Trophoblast cell (in vitro differentiated cells and primary cell): ENCODE results near the gene SF3B6.
A peak's percentile ranks its signal among the peaks of the same experiment; 100 is the strongest.
"Not testable (repeated sequence)": the region's sequence is repeated elsewhere in the genome, so short reads cannot be mapped to it uniquely, and the experiment has no call there.

ENCODE experiments used
- DNase-seq, 2 donors: peaks; one replicate each; pipeline ENCODE4 v3.0.0-alpha.2; 2016
- H2AFZ ChIP-seq: 2 replicates; pipeline ENCODE4 v1.6.1; 2013; ENCODE audit warnings: low read length, moderate library complexity, mild to moderate bottlenecking; ENCODE audit not compliant: insufficient read depth, poor library complexity
- H2AK5ac ChIP-seq: 2 replicates; pipeline ENCODE4 v1.6.1; 2013; ENCODE audit warnings: mild to moderate bottlenecking, low read length
- H2BK120ac ChIP-seq: 2 replicates; pipeline ENCODE4 v1.6.1; 2013; ENCODE audit warnings: low read length, mild to moderate bottlenecking, moderate library complexity; ENCODE audit not compliant: insufficient read depth, poor library complexity
- H2BK12ac ChIP-seq: 2 replicates; pipeline ENCODE4 v1.6.1; 2013; ENCODE audit warnings: mild to moderate bottlenecking, low read length, moderate library complexity
- H2BK5ac ChIP-seq: 2 replicates; pipeline ENCODE4 v1.6.1; 2013; ENCODE audit warnings: low read length, low read depth, moderate library complexity, mild to moderate bottlenecking; ENCODE audit not compliant: poor library complexity
- H3K14ac ChIP-seq: 2 replicates; pipeline ENCODE4 v1.6.1; 2013; ENCODE audit warnings: mild to moderate bottlenecking, low read length
- H3K18ac ChIP-seq: 2 replicates; pipeline ENCODE4 v1.6.1; 2013; ENCODE audit warnings: mild to moderate bottlenecking, low read length
- H3K23ac ChIP-seq: 2 replicates; pipeline ENCODE4 v1.6.1; 2013; ENCODE audit warnings: low read length
- H3K27ac ChIP-seq: 2 replicates; pipeline ENCODE4 v1.5.1; 2013; ENCODE audit warnings: low read depth, mild to moderate bottlenecking, inconsistent platforms, low read length, moderate library complexity
- H3K27me3 ChIP-seq: 2 replicates; pipeline ENCODE4 v1.6.1; 2013; ENCODE audit warnings: inconsistent platforms, mild to moderate bottlenecking, low read length, moderate library complexity; ENCODE audit not compliant: insufficient read depth
- H3K36me3 ChIP-seq, 2 experiments: 1 replicate in 1 of 2; 2 replicates in 1 of 2; pipeline ENCODE4 v1.6.1; 2013; ENCODE audit warnings: low read length in 2 of 2, mild to moderate bottlenecking in 2 of 2, moderate library complexity in 1 of 2; ENCODE audit not compliant: insufficient read depth in 2 of 2, control insufficient read depth in 1 of 2
- H3K4ac ChIP-seq: 2 replicates; pipeline ENCODE4 v1.6.1; 2013; ENCODE audit warnings: low read depth, mild to moderate bottlenecking, low read length, moderate library complexity
- H3K4me1 ChIP-seq, 2 experiments: 1 replicate in 1 of 2; 2 replicates in 1 of 2; pipeline ENCODE4 v1.6.1; 2013; ENCODE audit warnings: low read length in 2 of 2, mild to moderate bottlenecking in 2 of 2, moderate library complexity in 1 of 2; ENCODE audit not compliant: insufficient read depth in 2 of 2, control insufficient read depth in 1 of 2
- H3K4me2 ChIP-seq: 2 replicates; pipeline ENCODE4 v1.6.1; 2013; ENCODE audit warnings: inconsistent platforms, mild to moderate bottlenecking, low read length, moderate library complexity
- H3K4me3 ChIP-seq: 2 replicates; pipeline ENCODE4 v1.5.1; 2013; ENCODE audit warnings: mild to moderate bottlenecking, low read depth, low read length, inconsistent platforms
- H3K79me1 ChIP-seq: one replicate; pipeline ENCODE4 v1.6.1; 2013; ENCODE audit warnings: low read length
- H3K79me2 ChIP-seq: 2 replicates; pipeline ENCODE4 v1.6.1; 2013; ENCODE audit warnings: low read length, mild to moderate bottlenecking; ENCODE audit not compliant: control insufficient read depth, insufficient read depth, poor library complexity
- H3K9ac ChIP-seq: 2 replicates; pipeline ENCODE4 v1.6.1; 2013; ENCODE audit warnings: mild to moderate bottlenecking, low read length
- H3K9me3 ChIP-seq: 2 replicates; pipeline ENCODE4 v1.6.1; 2013; ENCODE audit warnings: low read depth, mild to moderate bottlenecking, control low read depth, inconsistent platforms, low read length; ENCODE audit not compliant: insufficient read depth
- H4K12ac ChIP-seq: 2 replicates; pipeline ENCODE4 v1.6.1; 2013; ENCODE audit warnings: low read depth, mild to moderate bottlenecking, low read length, moderate library complexity
- H4K8ac ChIP-seq: 2 replicates; pipeline ENCODE4 v1.6.1; 2013; ENCODE audit warnings: low read depth, mild to moderate bottlenecking, low read length, moderate library complexity
- H4K91ac ChIP-seq: one replicate; pipeline ENCODE4 v1.6.1; 2013; ENCODE audit warnings: low read depth, mild to moderate bottlenecking, low read length, moderate library complexity
- WGBS: extraction: QIAGEN DNeasy Blood & Tissue Kit; methylation state at CpG from one replicate; pipeline ENCODE4 v1.1.7; 2013; ENCODE audit warnings: missing lambda C conversion rate; ENCODE audit not compliant: insufficient read length, insufficient coverage; ENCODE audit errors: extremely low coverage; 5-methylcytosine and 5-hydroxymethylcytosine counted together

The SF3B6 gene

DNA sequence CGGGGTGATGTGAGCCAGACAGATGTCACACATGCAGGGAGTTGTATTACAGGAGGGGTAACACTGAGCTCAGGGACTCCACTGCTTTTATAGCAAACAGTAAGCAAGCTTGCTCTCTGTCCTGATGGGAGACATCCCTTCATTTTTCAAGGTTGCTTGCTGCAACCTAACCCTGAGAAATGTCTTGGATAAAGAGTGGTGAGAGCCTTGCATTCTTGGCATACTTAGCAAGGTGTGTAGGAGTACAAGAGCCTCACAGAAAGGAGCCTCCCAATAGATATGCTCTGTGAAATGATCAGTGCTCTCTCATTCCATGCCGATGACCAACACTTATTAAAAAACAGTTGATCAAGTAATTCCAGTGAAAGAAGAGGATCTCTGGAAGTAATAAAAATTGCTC, 38.9 kb upstream of the SF3B6 start:
- H2BK12ac ChIP-seq, result no peak overlapping the region
- H3K36me3 ChIP-seq, result no peaks in the 10 kb centered on the region
- H4K8ac ChIP-seq, result no peak overlapping the region
- H2AK5ac ChIP-seq, result no peak overlapping the region
- H3K79me2 ChIP-seq, result no peaks in the 10 kb centered on the region
- H3K9ac ChIP-seq, result no peak overlapping the region
- no peak overlapping the region for H3K4me3 ChIP-seq
- no peak overlapping the region for H3K4ac ChIP-seq
- no peak overlapping the region for H3K18ac ChIP-seq
- H3K4me2 ChIP-seq, result no peak overlapping the region
- H3K9me3 ChIP-seq, result peaks cover 4% of the 10 kb centered on the region
- no peak overlapping the region for H3K23ac ChIP-seq
- peaks cover 6 to 9% of the 10 kb centered on the region in 2 experiments for H3K4me1 ChIP-seq
- no CpG with 5 or more reads among the region's 2 CpGs for WGBS
- H3K27me3 ChIP-seq, result no peaks in the 10 kb centered on the region
- H2BK120ac ChIP-seq, result no peak overlapping the region
- peak in 1 of 2 donors; percentile 25 for DNase-seq
- no peak overlapping the region for H3K14ac ChIP-seq
- H4K12ac ChIP-seq, result no peak overlapping the region
- H2BK5ac ChIP-seq, result no peak overlapping the region
- H2AFZ ChIP-seq, result no peak overlapping the region
- no peak overlapping the region for H4K91ac ChIP-seq
- H3K27ac ChIP-seq, result no peak overlapping the region
- H3K79me1 ChIP-seq, result no peaks in the 10 kb centered on the region

GRCh38 chr2:24111407-24111901, 35.3 kb upstream of the SF3B6 start:
- H4K12ac ChIP-seq, result no peak overlapping the region
- H2BK5ac ChIP-seq, result no peak overlapping the region
- no peak overlapping the region for H2BK120ac ChIP-seq
- WGBS, result no CpG with 5 or more reads among the region's 2 CpGs
- no peak overlapping the region for H4K91ac ChIP-seq
- no peaks in the 10 kb centered on the region for H3K27me3 ChIP-seq
- H3K4me1 ChIP-seq, result peaks cover 6 to 9% of the 10 kb centered on the region in 2 experiments
- H3K4me3 ChIP-seq, result no peak overlapping the region
- no peaks in the 10 kb centered on the region for H3K36me3 ChIP-seq
- no peak overlapping the region for H3K9ac ChIP-seq
- no peak overlapping the region for H3K18ac ChIP-seq
- H3K79me1 ChIP-seq, result no peaks in the 10 kb centered on the region
- H3K27ac ChIP-seq, result peak overlapping the region; percentile 23
- no peak overlapping the region for H3K23ac ChIP-seq
- no peak overlapping the region for H2BK12ac ChIP-seq
- peak; percentile 18 to 65 for DNase-seq
- no peak overlapping the region for H2AK5ac ChIP-seq
- H2AFZ ChIP-seq, result no peak overlapping the region
- H3K4ac ChIP-seq, result no peak overlapping the region
- peaks cover 4% of the 10 kb centered on the region for H3K9me3 ChIP-seq
- no peaks in the 10 kb centered on the region for H3K79me2 ChIP-seq
- H3K14ac ChIP-seq, result no peak overlapping the region
- H3K4me2 ChIP-seq, result peak overlapping the region; percentile 1
- no peak overlapping the region for H4K8ac ChIP-seq

DNA sequence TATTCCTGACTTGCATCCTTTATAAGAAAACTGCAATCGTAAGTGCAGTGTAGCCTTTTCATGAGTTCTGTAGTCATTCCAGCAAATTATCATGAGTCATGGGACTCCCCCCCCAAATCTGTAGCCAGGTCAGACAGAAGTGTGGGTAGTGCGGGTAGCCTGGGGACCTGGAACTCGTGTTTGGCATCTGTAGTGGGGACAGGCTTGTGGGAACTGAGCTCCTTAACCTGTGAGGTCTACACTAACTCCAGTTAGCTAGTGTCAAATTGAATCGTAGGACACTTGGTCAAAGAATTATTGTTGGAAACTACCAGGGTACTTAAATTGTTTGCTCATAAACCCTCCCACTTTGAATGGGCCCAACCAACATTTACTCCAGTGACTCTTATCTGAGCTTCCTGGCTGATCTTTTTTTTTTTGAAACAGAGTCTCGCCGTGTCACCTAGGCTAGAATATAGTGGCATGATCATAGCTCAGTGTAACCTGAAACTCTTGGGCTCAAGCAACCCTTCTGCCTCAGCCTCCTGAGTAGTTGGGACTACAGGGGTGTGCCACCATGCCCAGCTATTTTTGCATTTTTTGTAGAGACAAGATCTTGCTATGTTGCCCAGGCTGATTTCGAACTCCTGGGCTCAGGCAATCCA, 34.7 kb upstream of the SF3B6 start:
- Histone ChIP-seq H3K79me1 (no peaks in the 10 kb centered on the region), H4K8ac (no peak overlapping the region), H2BK5ac (no peak overlapping the region), H3K27ac (no peak overlapping the region), H3K4me2 (no peak overlapping the region), H3K9ac (no peak overlapping the region), H2AFZ (no peak overlapping the region), H4K91ac (no peak overlapping the region), H4K12ac (no peak overlapping the region), H2BK12ac (peak overlapping the region; percentile 68), H3K79me2 (no peaks in the 10 kb centered on the region), H3K14ac (no peak overlapping the region), H3K9me3 (peaks cover 4% of the 10 kb centered on the region), H3K36me3 (no peaks in the 10 kb centered on the region), H3K4me3 (no peak overlapping the region), H2AK5ac (no peak overlapping the region), H3K27me3 (no peaks in the 10 kb centered on the region), H2BK120ac (no peak overlapping the region), H3K4me1 (peaks cover 6 to 9% of the 10 kb centered on the region in 2 experiments), H3K18ac (no peak overlapping the region), H3K23ac (no peak overlapping the region), H3K4ac (no peak overlapping the region)
- DNase-seq, result peak in 1 of 2 donors; percentile 1
- no CpG with 5 or more reads among the region's 7 CpGs for WGBS

- H3K9me3 ChIP-seq, H2BK5ac ChIP-seq, H3K4me2 ChIP-seq, H3K18ac ChIP-seq, H3K36me3 ChIP-seq, H3K4ac ChIP-seq, H3K9ac ChIP-seq, H3K27ac ChIP-seq, H2AK5ac ChIP-seq, H3K4me1 ChIP-seq, H4K12ac ChIP-seq, H3K4me3 ChIP-seq, H2BK12ac ChIP-seq, H2AFZ ChIP-seq, H3K79me1 ChIP-seq, DNase-seq, H3K79me2 ChIP-seq, H4K8ac ChIP-seq, H3K23ac ChIP-seq, H3K27me3 ChIP-seq, H2BK120ac ChIP-seq, H4K91ac ChIP-seq, H3K14ac ChIP-seq: not testable (repeated sequence)
- WGBS, result no CpG with 5 or more reads among the region's 1 CpG
Measured at GRCh38 chr2:24109431-24109830, 33.3 kb upstream of the SF3B6 start.
